GM10847 (cell line): ENCODE data around the gene DLX4.

Source experiments
- POLR2A ChIP-seq: IDR thresholded peaks from 2 replicates; pipeline ENCODE4 v1.6.1; 2011; ENCODE audit not compliant: insufficient read length; ENCODE audit errors: extremely low read depth

DLX4 gene

GRCh38 chr17:49986396-49987289 is 17.7 kb downstream of the DLX4 start:
- no peak for TF ChIP-seq POLR2A

GRCh38 chr17:49987290-49987585 is 18.2 kb downstream of the DLX4 start:
- TF ChIP-seq POLR2A, result no peak

GRCh38 chr17:49987681-49988441 is 18.9 kb downstream of the DLX4 start:
- TF ChIP-seq POLR2A, result no peak

GRCh38 chr17:49989518-49989880 is 20.5 kb downstream of the DLX4 start:
- no peak for TF ChIP-seq POLR2A

GRCh38 chr17:49990331-49990730 is 21.3 kb downstream of the DLX4 start:
- no peak for TF ChIP-seq POLR2A

GRCh38 chr17:49990921-49991320 is 21.9 kb downstream of the DLX4 start:
- no peak for TF ChIP-seq POLR2A

- no peak for TF ChIP-seq POLR2A
These were observed 22.4 kb downstream of the DLX4 start for GRCh38 chr17:49991409-49991808.

- TF ChIP-seq POLR2A, result no peak
These were observed 23.4 kb downstream of the DLX4 start for GRCh38 chr17:49992191-49992932.

GRCh38 chr17:49992933-49993422 is 24.0 kb downstream of the DLX4 start:
- no peak for TF ChIP-seq POLR2A

- TF ChIP-seq POLR2A, result no peak
These were observed 24.6 kb downstream of the DLX4 start for GRCh38 chr17:49993423-49994060.

GRCh38 chr17:49994085-49995054 is 25.4 kb downstream of the DLX4 start:
- no peak for TF ChIP-seq POLR2A

GRCh38 chr17:49995055-49995738 is 26.2 kb downstream of the DLX4 start, which contains the start of gene DLX3:
DLX3 (minus strand) TSS chr17:49995224; CDS start chr17:49994998, 226 bp downstream.
- no peak for TF ChIP-seq POLR2A

GRCh38 chr17:49996121-49996494 is 27.1 kb downstream of the DLX4 start:
- no peak for TF ChIP-seq POLR2A
